ENCODE measurements around the gene FBLIM1.

FBLIM1 gene

GRCh38 chr1:15748690-15749398, 9.8 kb upstream of the FBLIM1 start:
- no peak for DNase-seq (ENCODE audit: low read depth)

GRCh38 chr1:15749399-15750291, 8.9 kb upstream of the FBLIM1 start:
- no peak for DNase-seq (ENCODE audit: low read depth)

- no peak for DNase-seq (ENCODE audit: low read depth)
Observed at GRCh38 chr1:15750924-15751323, 7.7 kb upstream of the FBLIM1 start.

- no peak for DNase-seq (ENCODE audit: low read depth)
Observed at GRCh38 chr1:15751717-15752116, 6.9 kb upstream of the FBLIM1 start.

DNA sequence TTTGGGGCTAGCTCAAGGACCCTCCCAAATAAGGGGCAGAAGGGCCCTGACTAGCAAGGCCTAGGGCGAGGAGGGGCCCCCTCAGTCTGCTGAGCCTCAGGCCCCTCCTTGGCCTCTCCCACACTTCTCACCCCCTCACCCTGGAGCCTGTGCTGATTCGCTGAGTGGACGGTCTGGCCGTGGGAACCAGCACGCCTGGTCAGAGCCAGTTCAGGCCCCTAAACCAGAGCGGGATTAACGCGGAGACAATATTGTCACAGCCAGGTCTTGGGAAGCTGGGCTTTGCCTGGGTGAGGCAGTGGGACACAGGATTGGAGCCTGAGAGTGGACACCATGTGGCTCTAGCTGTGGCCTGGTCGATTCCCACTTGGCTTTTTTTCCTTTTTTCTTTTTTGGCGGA, 4.8 kb upstream of the FBLIM1 start:
- no peak for DNase-seq (ENCODE audit: low read depth)

- DNase-seq (ENCODE audit: low read depth), result no peak
Observed at GRCh38 chr1:15755021-15755645, 3.5 kb upstream of the FBLIM1 start.

GRCh38 chr1:15755646-15756040, 3.0 kb upstream of the FBLIM1 start:
- no peak for DNase-seq (ENCODE audit: low read depth)

GRCh38 chr1:15756143-15757015, 2.2 kb upstream of the FBLIM1 start:
- no peak for DNase-seq (ENCODE audit: low read depth)

DNA sequence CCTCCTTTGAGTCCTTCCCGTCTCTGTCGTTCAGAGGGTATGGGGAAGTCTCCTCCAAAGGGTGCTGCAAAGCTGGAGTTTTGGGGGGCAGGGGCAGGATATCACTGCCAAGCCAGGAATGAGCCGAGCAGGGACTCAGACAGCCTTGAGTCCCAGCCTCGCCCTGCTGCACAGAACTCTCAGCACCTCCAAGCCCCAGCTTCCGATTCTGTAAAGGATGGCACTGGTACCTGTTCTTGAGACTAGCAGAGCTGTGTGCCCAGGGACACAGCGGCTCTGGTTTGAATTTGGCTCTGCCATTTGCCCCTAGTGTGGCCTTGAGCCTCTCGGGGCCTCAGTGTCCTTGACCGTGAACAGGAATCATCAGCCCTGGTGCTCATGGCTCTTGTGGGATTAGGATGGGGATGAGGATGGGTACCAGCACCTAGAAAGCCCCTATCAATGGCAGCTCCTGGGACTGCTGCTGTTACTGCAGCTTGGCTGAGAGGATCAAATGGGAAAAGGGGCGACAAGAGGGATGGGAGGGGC, 1.5 kb upstream of the FBLIM1 start:
- DNase-seq (ENCODE audit: low read depth), result no peak

GRCh38 chr1:15757575-15758342, 836 bp upstream of the FBLIM1 start:
- DNase-seq (ENCODE audit: low read depth), result no peak

GRCh38 chr1:15758953-15759661, 512 bp downstream of the FBLIM1 start:
- no peak for DNase-seq (ENCODE audit: low read depth)

DNA sequence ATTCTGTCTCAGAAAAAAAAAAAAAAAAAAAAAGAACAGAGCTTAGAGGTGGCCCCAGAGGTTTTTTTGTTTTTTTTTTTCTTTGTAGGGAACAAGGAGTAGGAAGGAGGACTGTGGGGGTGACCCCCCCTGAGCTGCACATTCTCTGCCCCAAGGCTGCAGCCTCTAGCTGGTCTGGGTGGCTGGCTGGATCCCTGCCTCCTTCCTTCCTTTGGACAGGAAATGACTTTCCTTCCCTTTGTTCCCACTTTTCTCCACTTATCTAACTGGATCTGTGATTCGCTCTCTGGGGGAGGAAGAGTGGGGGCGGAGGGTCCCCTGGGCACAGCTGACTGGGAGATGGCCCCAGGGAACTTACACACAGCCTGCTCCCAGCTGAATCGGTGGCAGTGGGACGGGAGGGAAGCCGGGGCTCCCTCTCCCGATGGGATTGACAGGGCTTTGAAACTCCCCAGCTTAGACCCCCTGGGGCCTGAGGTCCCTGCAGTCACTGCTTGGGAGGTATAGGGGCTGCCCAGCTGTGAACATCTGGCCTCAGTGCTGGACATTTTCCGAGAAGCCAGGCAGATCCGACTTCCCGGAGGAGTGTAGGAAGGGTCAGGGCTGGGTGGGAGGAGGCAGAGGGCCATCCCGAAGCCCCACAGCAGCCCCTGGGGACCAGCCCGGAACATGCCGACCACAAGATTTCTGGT, 2.1 kb downstream of the FBLIM1 start:
- DNase-seq (ENCODE audit: low read depth), result no peak

- DNase-seq (ENCODE audit: low read depth), result no peak
Observed at GRCh38 chr1:15761366-15762128, 3.0 kb downstream of the FBLIM1 start.

GRCh38 chr1:15762546-15762945, 4.0 kb downstream of the FBLIM1 start:
- DNase-seq (ENCODE audit: low read depth), result no peak

DNA sequence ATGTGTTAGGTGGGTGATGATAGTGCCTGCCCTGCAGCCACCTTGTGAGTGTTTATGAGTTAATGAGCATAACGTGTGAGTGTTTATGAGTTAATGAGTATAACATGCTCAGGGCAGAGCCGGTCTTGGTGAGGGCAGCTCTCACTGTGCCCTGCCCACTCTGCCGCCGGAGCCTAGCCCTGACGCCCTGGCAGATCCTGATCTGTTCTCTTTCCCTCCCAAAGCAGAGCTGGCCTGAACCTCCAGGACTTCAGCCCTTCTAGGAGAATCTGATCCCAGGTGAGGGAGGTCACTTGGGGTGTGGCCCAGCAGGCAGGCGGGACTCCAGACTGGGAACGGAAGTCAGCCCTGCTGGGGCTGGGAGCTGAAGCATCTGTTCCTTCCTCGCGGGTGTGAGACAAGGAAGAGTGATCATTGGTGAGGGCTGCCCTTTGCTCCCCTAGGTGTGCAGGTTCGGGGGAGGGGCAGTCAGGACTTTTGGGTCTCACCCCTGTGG, 5.7 kb downstream of the FBLIM1 start:
- no peak for DNase-seq (ENCODE audit: low read depth)

GRCh38 chr1:15764890-15765289, 6.3 kb downstream of the FBLIM1 start:
- no peak for DNase-seq (ENCODE audit: low read depth)

- no peak for DNase-seq (ENCODE audit: low read depth)
Observed at GRCh38 chr1:15765495-15766194, 7.0 kb downstream of the FBLIM1 start.

DNA sequence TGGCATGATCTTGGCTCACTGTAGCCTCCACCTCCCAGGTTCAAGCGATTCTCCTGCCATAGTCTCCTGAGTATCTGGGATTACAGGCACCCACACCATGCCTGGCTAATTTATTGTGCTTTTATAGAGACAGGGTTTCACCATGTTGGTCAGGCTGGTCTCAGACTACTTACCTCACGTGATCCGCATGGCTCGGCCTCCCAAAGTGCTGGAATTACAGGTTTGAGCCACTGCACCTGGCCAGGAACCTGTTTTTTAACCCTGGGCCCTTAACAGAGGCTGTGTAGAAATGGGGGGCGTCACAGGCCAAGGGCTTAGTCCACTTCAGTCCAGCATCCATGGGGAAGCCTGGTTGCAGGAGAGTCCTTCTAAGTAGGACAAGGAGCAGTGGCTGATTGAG, 9.3 kb downstream of the FBLIM1 start:
- no peak for DNase-seq (ENCODE audit: low read depth)
